ENCODE results near the gene HNRNPU.

Gene HNRNPU

GRCh38 chr1:244858357-244858756, 6.0 kb downstream of the HNRNPU start:
- no peak for TF ChIP-seq CTCF (IDR thresholded peaks at IDR 0.05; ENCODE audit: low read depth, low read length, missing control alignments)
- no peak for DNase-seq (ENCODE audit: low read depth)
- no peak overlapping the region for H3K4me3 ChIP-seq (ENCODE audit: low read depth, low read length)
- in situ Hi-C loops (cut with HindIII; ENCODE audit: low sequenced_read_pairs), result no loop called here

GRCh38 chr1:244857761-244858160, 6.6 kb downstream of the HNRNPU start:
- no peak overlapping the region for H3K4me3 ChIP-seq (ENCODE audit: low read depth, low read length)
- in situ Hi-C loops (cut with HindIII; ENCODE audit: low sequenced_read_pairs), result no loop called here
- no peak for DNase-seq (ENCODE audit: low read depth)
- TF ChIP-seq CTCF (IDR thresholded peaks at IDR 0.05; ENCODE audit: low read depth, low read length, missing control alignments), result no peak

GRCh38 chr1:244854865-244855578, 9.3 kb downstream of the HNRNPU start:
- no peak for DNase-seq (ENCODE audit: low read depth)
- H3K4me3 ChIP-seq (ENCODE audit: low read depth, low read length), result no peak overlapping the region
- no peak for TF ChIP-seq CTCF (IDR thresholded peaks at IDR 0.05; ENCODE audit: low read depth, low read length, missing control alignments)
- in situ Hi-C loops (cut with HindIII; ENCODE audit: low sequenced_read_pairs), result no loop called here

GRCh38 chr1:244854166-244854565, 10.2 kb downstream of the HNRNPU start:
- no peak overlapping the region for H3K4me3 ChIP-seq (ENCODE audit: low read depth, low read length)
- in situ Hi-C loops (cut with HindIII; ENCODE audit: low sequenced_read_pairs), result no loop called here
- DNase-seq (ENCODE audit: low read depth), result no peak
- no peak for TF ChIP-seq CTCF (IDR thresholded peaks at IDR 0.05; ENCODE audit: low read depth, low read length, missing control alignments)

GRCh38 chr1:244852694-244853093, 11.6 kb downstream of the HNRNPU start:
- DNase-seq (ENCODE audit: low read depth), result no peak
- in situ Hi-C loops (cut with HindIII; ENCODE audit: low sequenced_read_pairs), result no loop called here
- TF ChIP-seq CTCF (IDR thresholded peaks at IDR 0.05; ENCODE audit: low read depth, low read length, missing control alignments), result no peak
- no peak overlapping the region for H3K4me3 ChIP-seq (ENCODE audit: low read depth, low read length)

- in situ Hi-C loops (cut with HindIII; ENCODE audit: low sequenced_read_pairs), result no loop called here
- no peak overlapping the region for H3K4me3 ChIP-seq (ENCODE audit: low read depth, low read length)
- no peak for TF ChIP-seq CTCF (IDR thresholded peaks at IDR 0.05; ENCODE audit: low read depth, low read length, missing control alignments)
- DNase-seq (ENCODE audit: low read depth), result no peak
These were observed 12.7 kb downstream of the HNRNPU start for GRCh38 chr1:244851546-244852231.
